C4-2B (cell line): ENCODE measurements around the gene AJUBA.

Experiments
- ZFX ChIP-seq: fragments of 450-650 bp; IDR thresholded peaks from 2 replicates; pipeline ENCODE4 v1.6.1; 2017
- TF ChIP-seq, protein P1 (sequence below): fragments of 450-650 bp; conservative IDR thresholded peaks from 2 replicates; pipeline ENCODE4 v1.5.1; 2017; ENCODE audit warnings: mild to moderate bottlenecking

DNA sequence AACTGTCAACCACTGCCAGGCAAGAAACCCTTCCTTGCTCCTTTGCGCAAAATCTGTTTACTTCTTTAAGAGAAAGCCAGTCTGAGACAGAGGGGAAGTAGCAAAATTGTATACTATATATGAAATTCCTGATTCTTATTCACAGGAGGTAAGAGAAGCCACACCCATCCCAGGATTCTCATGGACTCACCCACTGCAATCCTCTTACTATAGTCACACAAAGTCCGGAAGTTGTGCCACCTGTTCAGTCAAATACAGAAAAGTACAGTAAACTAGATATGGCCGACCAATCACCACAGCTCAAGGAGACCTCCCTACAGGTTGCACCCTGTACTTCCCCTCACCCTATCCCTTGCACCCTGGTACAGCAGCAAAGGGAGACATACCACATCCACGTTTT is 56.0 kb downstream of the AJUBA start:
- TF ChIP-seq, protein P1, sequence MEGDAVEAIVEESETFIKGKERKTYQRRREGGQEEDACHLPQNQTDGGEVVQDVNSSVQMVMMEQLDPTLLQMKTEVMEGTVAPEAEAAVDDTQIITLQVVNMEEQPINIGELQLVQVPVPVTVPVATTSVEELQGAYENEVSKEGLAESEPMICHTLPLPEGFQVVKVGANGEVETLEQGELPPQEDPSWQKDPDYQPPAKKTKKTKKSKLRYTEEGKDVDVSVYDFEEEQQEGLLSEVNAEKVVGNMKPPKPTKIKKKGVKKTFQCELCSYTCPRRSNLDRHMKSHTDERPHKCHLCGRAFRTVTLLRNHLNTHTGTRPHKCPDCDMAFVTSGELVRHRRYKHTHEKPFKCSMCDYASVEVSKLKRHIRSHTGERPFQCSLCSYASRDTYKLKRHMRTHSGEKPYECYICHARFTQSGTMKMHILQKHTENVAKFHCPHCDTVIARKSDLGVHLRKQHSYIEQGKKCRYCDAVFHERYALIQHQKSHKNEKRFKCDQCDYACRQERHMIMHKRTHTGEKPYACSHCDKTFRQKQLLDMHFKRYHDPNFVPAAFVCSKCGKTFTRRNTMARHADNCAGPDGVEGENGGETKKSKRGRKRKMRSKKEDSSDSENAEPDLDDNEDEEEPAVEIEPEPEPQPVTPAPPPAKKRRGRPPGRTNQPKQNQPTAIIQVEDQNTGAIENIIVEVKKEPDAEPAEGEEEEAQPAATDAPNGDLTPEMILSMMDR, result no peak
- TF ChIP-seq ZFX, result no peak
